ENCODE results near the gene TRAF3. TPM values are rescaled to one million over a fixed set of nuclear protein-coding genes. Genes with fewer than 3 reads are reported as not detected.

The TRAF3 gene
- total RNA-seq, 1 donor from 2014 or later = 14.0 TPM

- intact Hi-C loops (cut with DNase I) = no loop called here
- TF ChIP-seq CTCF (IDR thresholded peaks at IDR 0.05) = no peak
- TF ChIP-seq POLR2A (IDR thresholded peaks at IDR 0.05) = no peak
- no peak for TF ChIP-seq POLR2AphosphoS5 (IDR thresholded peaks at IDR 0.05; ENCODE audit: insufficient read depth in 1 of 2, low read depth in 1 of 2)
- Histone ChIP-seq H3K36me3 (peaks cover 0 to 88% of the 10 kb centered on the region in 2 donors), H3K9me3 (no peaks in the 10 kb centered on the region), H3K27me3 (no peaks in the 10 kb centered on the region), H3K4me3 (no peak overlapping the region), H3K27ac (no peak overlapping the region), H3K4me1 (no peaks in the 10 kb centered on the region)
- no peak for DNase-seq (ENCODE audit: extremely low spot score in 2 of 2)
Measured at GRCh38 chr14:102940729-102941362, 163.6 kb downstream of the TRAF3 start.

GRCh38 chr14:102941419-102942011, 164.3 kb downstream of the TRAF3 start:
- Histone ChIP-seq H3K9me3 (no peaks in the 10 kb centered on the region), H3K27me3 (no peaks in the 10 kb centered on the region), H3K36me3 (peaks cover 0 to 90% of the 10 kb centered on the region in 2 donors), H3K4me3 (no peak overlapping the region), H3K27ac (no peak overlapping the region), H3K4me1 (no peaks in the 10 kb centered on the region)
- TF ChIP-seq POLR2A (IDR thresholded peaks at IDR 0.05) = no peak
- no peak for TF ChIP-seq POLR2AphosphoS5 (IDR thresholded peaks at IDR 0.05; ENCODE audit: insufficient read depth in 1 of 2, low read depth in 1 of 2)
- TF ChIP-seq CTCF (IDR thresholded peaks at IDR 0.05) = no peak
- DNase-seq (ENCODE audit: extremely low spot score in 2 of 2) = no peak
- intact Hi-C loops (cut with DNase I) = no loop called here

- no peaks in the 10 kb centered on the region for H3K9me3 ChIP-seq
- H3K27me3 ChIP-seq = no peaks in the 10 kb centered on the region
- DNase-seq (ENCODE audit: extremely low spot score in 2 of 2) = no peak
- intact Hi-C loops (cut with DNase I) = no loop called here
- no peaks in the 10 kb centered on the region for H3K4me1 ChIP-seq
- TF ChIP-seq CTCF (IDR thresholded peaks at IDR 0.05) (no peak), POLR2A (IDR thresholded peaks at IDR 0.05) (no peak), POLR2AphosphoS5 (IDR thresholded peaks at IDR 0.05; ENCODE audit: insufficient read depth in 1 of 2, low read depth in 1 of 2) (no peak)
- no peak overlapping the region for H3K27ac ChIP-seq
- peaks cover 0 to 90% of the 10 kb centered on the region in 2 donors for H3K36me3 ChIP-seq
- no peak overlapping the region for H3K4me3 ChIP-seq
Measured at GRCh38 chr14:102942069-102942468, 164.8 kb downstream of the TRAF3 start.

GRCh38 chr14:102943454-102943853, 166.2 kb downstream of the TRAF3 start:
- no peak for TF ChIP-seq CTCF (IDR thresholded peaks at IDR 0.05)
- TF ChIP-seq POLR2AphosphoS5 (IDR thresholded peaks at IDR 0.05; ENCODE audit: insufficient read depth in 1 of 2, low read depth in 1 of 2) = no peak
- TF ChIP-seq POLR2A (IDR thresholded peaks at IDR 0.05) = no peak
- Histone ChIP-seq H3K4me3 (no peak overlapping the region), H3K4me1 (no peaks in the 10 kb centered on the region), H3K27ac (no peak overlapping the region), H3K9me3 (no peaks in the 10 kb centered on the region), H3K36me3 (peaks cover 0 to 84% of the 10 kb centered on the region in 2 donors), H3K27me3 (no peaks in the 10 kb centered on the region)
- intact Hi-C loops (cut with DNase I) = no loop called here
- DNase-seq (ENCODE audit: extremely low spot score in 2 of 2) = no peak

- no peak for TF ChIP-seq CTCF (IDR thresholded peaks at IDR 0.05)
- no peak for TF ChIP-seq POLR2A (IDR thresholded peaks at IDR 0.05)
- no peak for TF ChIP-seq POLR2AphosphoS5 (IDR thresholded peaks at IDR 0.05; ENCODE audit: insufficient read depth in 1 of 2, low read depth in 1 of 2)
- Histone ChIP-seq H3K4me3 (no peak overlapping the region), H3K36me3 (peaks cover 0 to 83% of the 10 kb centered on the region in 2 donors), H3K27me3 (no peaks in the 10 kb centered on the region), H3K27ac (no peak overlapping the region), H3K9me3 (no peaks in the 10 kb centered on the region), H3K4me1 (no peaks in the 10 kb centered on the region)
- intact Hi-C loops (cut with DNase I) = no loop called here
- no peak for DNase-seq (ENCODE audit: extremely low spot score in 2 of 2)
Measured at GRCh38 chr14:102943979-102944378, 166.7 kb downstream of the TRAF3 start.
